ENCODE measurements around the gene CEP57L1.

- TF ChIP-seq CTCF (conservative IDR thresholded peaks at IDR 0.05 in 1 of 2, IDR thresholded peaks at IDR 0.05 in 1 of 2; ENCODE audit: extremely low read depth in 1 of 2, insufficient read depth in 1 of 2, low read depth in 1 of 2, low read length in 2 of 2) = no peak
- TF ChIP-seq EZH2 (IDR thresholded peaks at IDR 0.05; ENCODE audit: borderline replicate concordance, low read length) = no peak
These were observed 781 bp upstream of the CEP57L1 start, which contains the start of gene SESN1 for GRCh38 chr6:109094416-109095035.

All from mammary epithelial cell (primary cell).